Body of pancreas (tissue), 4 donors: ENCODE data around the gene COL15A1.

ENCODE experiments used
- CTCF ChIP-seq, 7 experiments: fragments of 450-650 bp in 4 of 7; fragments of 200-600 bp in 3 of 7; sonication (generic) in 3 of 7; IDR thresholded peaks; one replicate each; pipeline ENCODE4 v1.5.1; 2016 to 2019; ENCODE audit warnings: antibody characterized with exemption in 7 of 7
- POLR2A ChIP-seq, 3 donors: fragments of 450-650 bp; IDR thresholded peaks; one replicate each; pipeline ENCODE4 v1.6.1; 2016; ENCODE audit warnings: antibody characterized with exemption in 3 of 3, mild to moderate bottlenecking in 2 of 3

DNA sequence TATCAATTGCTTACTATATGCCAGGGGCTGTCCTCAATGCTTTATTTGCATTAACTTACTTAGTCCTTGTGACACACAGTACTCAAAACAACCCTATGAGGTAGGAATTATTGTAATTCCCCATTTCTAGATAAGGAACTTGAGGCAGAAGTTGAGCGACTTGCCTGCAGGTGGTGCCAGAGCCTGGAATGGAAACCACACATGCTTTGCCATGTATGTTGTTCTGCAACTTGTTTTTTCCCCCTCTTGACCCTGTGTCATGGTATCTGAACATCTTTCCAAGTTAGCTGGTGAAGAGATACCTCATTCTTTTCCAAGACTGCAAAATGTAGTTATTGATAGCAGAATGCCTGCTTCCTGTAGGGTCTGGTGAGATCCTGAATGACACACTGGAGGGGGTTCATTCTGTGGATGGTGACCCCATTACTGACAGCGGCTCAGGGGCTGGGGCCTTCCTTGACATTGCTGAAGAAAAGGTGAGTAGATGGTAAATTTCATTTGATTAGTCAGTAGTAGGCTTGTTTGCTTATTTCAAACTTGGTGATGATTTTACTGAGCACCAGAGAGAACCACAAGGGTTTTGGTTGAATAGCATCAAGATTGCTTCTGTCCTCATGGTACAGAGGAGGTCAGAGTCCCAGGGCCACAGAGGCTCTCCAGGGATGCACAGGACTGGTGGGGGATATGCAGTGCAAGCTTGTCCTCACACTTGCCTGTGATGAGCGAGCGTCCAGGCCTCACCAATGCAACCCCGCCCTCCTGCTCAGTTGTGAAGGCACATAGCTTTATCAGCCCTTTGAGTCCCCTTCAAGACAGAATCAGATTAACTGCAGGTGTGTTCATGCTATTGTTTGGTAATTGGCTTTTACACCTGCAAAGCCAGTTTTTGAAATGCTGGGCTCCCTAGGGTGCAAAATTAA is 57.0 kb downstream of the COL15A1 start:
- TF ChIP-seq POLR2A (IDR thresholded peaks at IDR 0.05) (no peak), CTCF (IDR thresholded peaks at IDR 0.05) (peak; percentile 37 to 61 (median 51))
